ENCODE results near the gene MAST4.

- TF ChIP-seq HNF4A (conservative IDR thresholded peaks at IDR 0.05) (no peak), RXRA (IDR thresholded peaks at IDR 0.05) (no peak)
Measured at GRCh38 chr5:66933066-66933465, 336.9 kb downstream of the MAST4 start.

All from liver (tissue), 2 donors.